GM18520 (cell line): ENCODE results near the gene ENPP7.

Experiments used
- ATAC-seq: cut with Tn5 transposase; IDR thresholded peaks from one replicate; pipeline ENCODE4 v1.9.1; 2021; ENCODE audit not compliant: unreplicated experiment

The ENPP7 gene

DNA sequence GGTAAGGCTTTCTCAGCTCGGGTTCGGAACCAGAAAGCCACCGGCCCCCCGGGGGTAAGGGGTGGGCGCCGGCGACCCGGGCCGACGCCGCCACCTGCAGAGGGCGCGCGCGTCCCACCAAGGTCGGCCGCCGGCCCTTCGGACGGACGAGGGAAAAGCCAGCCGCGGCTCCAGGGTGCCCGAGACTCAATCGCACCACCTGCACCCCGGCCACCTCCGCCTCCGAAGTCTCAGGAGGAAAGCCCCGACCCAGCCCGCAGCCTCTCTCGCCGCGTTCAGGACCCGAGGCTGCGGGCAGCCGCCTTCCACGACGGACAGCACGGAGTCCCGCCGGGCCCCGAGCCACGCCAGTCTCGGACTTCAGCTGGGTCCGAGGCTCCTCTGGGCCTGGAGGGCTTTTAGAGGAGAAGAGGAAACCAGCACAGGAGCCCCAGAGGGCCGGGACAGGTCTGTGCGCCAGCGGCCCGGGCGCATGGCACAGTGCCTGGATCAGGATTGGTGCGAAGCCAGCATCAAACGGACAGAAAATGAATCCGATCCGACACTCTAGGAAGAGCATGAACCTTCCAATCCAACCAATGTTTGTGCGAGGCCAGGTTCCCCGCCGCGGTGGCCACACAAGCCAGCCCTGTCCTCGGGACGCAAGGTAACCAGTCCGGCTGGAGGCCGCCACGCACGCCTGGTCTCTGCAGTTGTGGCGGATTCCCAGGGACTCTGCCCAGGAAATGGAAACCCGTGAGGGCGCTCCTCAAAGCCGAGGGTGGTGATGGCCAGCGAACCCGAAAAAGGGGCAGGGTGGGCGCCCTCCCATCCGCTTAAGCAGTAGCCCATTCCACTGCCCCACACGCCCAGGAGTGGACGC is 59.4 kb downstream of the ENPP7 start:
- ATAC-seq, result no peak

DNA sequence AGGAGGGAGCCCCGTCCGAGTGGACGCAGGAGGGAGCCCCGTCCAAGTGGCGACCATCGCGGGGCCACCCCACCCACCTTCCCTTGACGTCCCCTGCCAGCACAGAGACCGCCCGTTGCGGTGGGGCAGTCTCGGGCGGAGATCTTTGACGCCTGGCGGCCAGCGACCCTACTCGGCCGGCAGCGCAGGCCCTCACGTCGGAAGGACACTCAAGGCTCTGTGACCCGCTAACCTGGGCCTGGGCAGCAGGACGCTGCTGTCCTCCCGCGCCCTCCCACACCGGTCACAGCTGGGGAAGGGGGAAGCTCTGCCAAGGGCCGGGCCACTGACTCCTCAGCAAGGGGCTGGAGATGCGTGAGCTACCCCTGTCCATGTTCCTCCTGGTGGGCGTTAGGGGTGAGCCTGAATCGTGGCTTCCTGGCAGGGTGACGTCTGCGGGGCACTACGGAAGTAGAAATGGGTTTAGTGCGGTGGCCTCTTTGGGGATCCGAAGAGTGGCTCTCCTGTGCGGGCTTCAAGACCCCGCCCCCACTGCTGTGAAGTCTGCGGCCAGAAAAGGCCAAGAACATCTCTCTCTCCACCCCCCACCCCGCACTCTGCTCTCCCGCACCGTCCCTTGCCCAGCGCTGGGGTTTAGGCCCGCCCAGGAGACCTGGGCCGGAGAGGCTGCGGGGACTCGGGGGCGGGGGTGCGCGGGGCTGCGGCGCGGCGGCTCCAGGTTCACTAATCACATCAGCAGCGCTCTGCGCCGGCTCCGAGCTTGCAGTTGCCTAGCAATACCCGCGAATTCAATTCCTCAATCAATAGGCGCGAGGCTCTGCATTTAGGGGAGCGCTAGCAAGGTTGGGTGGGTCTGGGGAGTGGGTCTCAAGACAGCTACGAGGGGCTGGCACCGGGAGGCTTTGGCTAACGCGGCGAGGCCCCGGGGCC is 60.3 kb downstream of the ENPP7 start:
- ATAC-seq, result no peak

DNA sequence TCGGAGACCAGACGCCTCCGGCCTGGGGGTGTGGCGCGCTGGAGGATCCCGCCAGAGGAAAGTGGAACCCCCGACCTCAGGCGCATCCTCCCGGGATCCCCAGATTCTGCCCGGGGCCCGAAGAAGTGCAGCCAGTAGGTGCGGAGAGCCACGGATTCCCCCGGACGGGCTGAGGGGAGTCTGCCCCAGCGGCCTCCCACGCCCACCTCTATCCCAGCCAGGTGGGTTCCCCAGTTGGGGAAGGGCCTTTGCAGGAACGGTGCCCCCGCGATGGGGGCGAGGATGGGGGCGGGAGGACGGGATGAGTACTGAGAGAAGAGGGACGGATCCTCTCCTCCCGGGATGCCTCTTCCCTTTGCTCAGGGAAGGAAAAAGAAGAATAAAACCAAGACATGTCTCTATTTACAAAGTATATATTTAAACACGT is 61.0 kb downstream of the ENPP7 start:
- no peak for ATAC-seq
